HCT116 (cell line): ENCODE data around the gene NAA15. TPM values are rescaled to one million over a fixed set of nuclear protein-coding genes. Genes with fewer than 3 reads are reported as not detected.

ENCODE experiments used
- total RNA-seq: library from RNA; stranded (reverse); gene quantifications from one replicate; pipeline ENCODE4 v1.2.1, GENCODE V29; 2021; ENCODE audit not compliant: unreplicated experiment

NAA15 gene
- total RNA-seq, 1 experiment from 2014 or later, result 79.7 TPM

Other genes starting within 250 kb of the NAA15 start
- gene ELF2, start 124.3 kb upstream of the NAA15 start, total RNA-seq, result 28.2 TPM
- gene MGARP, start 21.3 kb upstream of the NAA15 start, total RNA-seq, result 0.22 TPM
- gene NDUFC1, start 972 bp downstream of the NAA15 start, total RNA-seq, result 86.9 TPM
- gene RAB33B, start 152.6 kb downstream of the NAA15 start, total RNA-seq, result 5.4 TPM